Measurements from ENCODE around the gene GTPBP1. TPM values are rescaled to one million over a fixed set of nuclear protein-coding genes. Genes with fewer than 3 reads are reported as not detected.

Gene GTPBP1
- total RNA-seq, 4 donors from 2014 or later, result 27.7 to 124 (median 36.0) TPM

GRCh38 chr22:38706901-38707195 lies 1.1 kb downstream of the GTPBP1 start:
- Histone ChIP-seq H3K4me3 (peak overlapping the region; percentile 75 to 100 (median 90)), H3K27me3 (no peaks in the 10 kb centered on the region), H3K27ac (peak overlapping the region; percentile 92 to 100 (median 97)), H3K4me1 (peaks cover 34 to 35% of the 10 kb centered on the region in 2 donors), H3K9me3 (no peaks in the 10 kb centered on the region), H3K36me3 (peaks cover 0 to 9% of the 10 kb centered on the region in 2 donors)
- intact Hi-C loops (cut with DNase I; ENCODE audit: low total_unique reads) (loop anchor here (1.0 to 10.0 kb wide), 6 partner anchors 27 to 642 kb away; partner anchors contain the start of genes CBX6 and CSNK1E), in situ Hi-C loops (cut with MboI; ENCODE audit: low sequenced_read_pairs in 4 of 4) (no loop called here)
- ATAC-seq (no peak), DNase-seq (no peak)
- TF ChIP-seq POLR2A (IDR thresholded peaks at IDR 0.05), result no peak
- TF ChIP-seq CTCF (IDR thresholded peaks at IDR 0.05 in 4 of 5, conservative IDR thresholded peaks at IDR 0.05 in 1 of 5), result no peak

GRCh38 chr22:38707346-38707745 lies 1.6 kb downstream of the GTPBP1 start:
- H3K27me3 ChIP-seq, result no peaks in the 10 kb centered on the region
- peak; percentile 72 to 78 for TF ChIP-seq POLR2A (IDR thresholded peaks at IDR 0.05)
- TF ChIP-seq CTCF (IDR thresholded peaks at IDR 0.05 in 4 of 5, conservative IDR thresholded peaks at IDR 0.05 in 1 of 5), result no peak
- H3K9me3 ChIP-seq, result no peaks in the 10 kb centered on the region
- H3K4me3 ChIP-seq, result peak overlapping the region; percentile 75 to 100 (median 90)
- DNase-seq (peak in 1 of 2 donors; percentile 25), ATAC-seq (peak; percentile 28 to 38)
- H3K4me1 ChIP-seq, result peaks cover 38 to 40% of the 10 kb centered on the region in 2 donors
- intact Hi-C loops (cut with DNase I; ENCODE audit: low total_unique reads), result loop anchor here (1.0 to 10.0 kb wide), 6 partner anchors 27 to 643 kb away; partner anchors contain the start of genes CBX6 and CSNK1E
- in situ Hi-C loops (cut with MboI; ENCODE audit: low sequenced_read_pairs in 4 of 4), result no loop called here
- H3K36me3 ChIP-seq, result peaks cover 0 to 9% of the 10 kb centered on the region in 2 donors
- H3K27ac ChIP-seq, result peak overlapping the region; percentile 92 to 100 (median 97)

- H3K27ac ChIP-seq, result peak overlapping the region; percentile 92 to 100 (median 97)
- in situ Hi-C loops (cut with MboI; ENCODE audit: low sequenced_read_pairs in 4 of 4), result no loop called here
- H3K4me1 ChIP-seq, result peaks cover 45 to 46% of the 10 kb centered on the region in 2 donors
- ATAC-seq, result no peak
- TF ChIP-seq POLR2A (IDR thresholded peaks at IDR 0.05) (no peak), CTCF (IDR thresholded peaks at IDR 0.05 in 4 of 5, conservative IDR thresholded peaks at IDR 0.05 in 1 of 5) (no peak)
- H3K9me3 ChIP-seq, result no peaks in the 10 kb centered on the region
- peak overlapping the region in 2 of 4 donors; percentile 8 to 34 for H3K4me3 ChIP-seq
- peaks cover 0 to 9% of the 10 kb centered on the region in 2 donors for H3K36me3 ChIP-seq
- intact Hi-C loops (cut with DNase I; ENCODE audit: low total_unique reads), result loop anchor here (1.0 to 10.0 kb wide), 6 partner anchors 26 to 643 kb away; partner anchors contain the start of genes CBX6 and CSNK1E
- no peak for DNase-seq
- no peaks in the 10 kb centered on the region for H3K27me3 ChIP-seq
These were observed 2.2 kb downstream of the GTPBP1 start for GRCh38 chr22:38707984-38708383.

DNA sequence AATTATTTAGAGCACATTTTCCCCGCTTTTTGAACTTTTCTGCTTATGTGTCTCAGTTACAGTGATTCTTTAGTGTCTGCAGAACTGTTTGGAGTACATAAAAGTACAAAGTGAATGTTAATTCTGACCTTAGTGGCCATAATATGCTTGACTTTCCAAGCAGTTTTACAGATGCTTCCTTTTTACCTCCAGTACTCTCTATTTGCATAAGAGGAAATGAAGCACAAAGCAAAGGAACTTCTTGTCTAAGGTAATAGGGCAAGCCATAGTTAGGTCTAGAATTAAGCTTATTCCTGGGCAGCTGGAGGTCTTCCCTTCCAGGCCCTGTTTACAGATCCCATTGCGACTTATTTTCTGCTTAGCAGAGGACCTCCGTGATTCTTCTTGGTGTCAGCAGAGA lies 3.6 kb downstream of the GTPBP1 start:
- ATAC-seq (no peak), DNase-seq (no peak)
- Histone ChIP-seq H3K9me3 (no peaks in the 10 kb centered on the region), H3K36me3 (peaks cover 0 to 9% of the 10 kb centered on the region in 2 donors), H3K4me1 (peaks cover 46% of the 10 kb centered on the region in 2 donors), H3K4me3 (no peak overlapping the region), H3K27me3 (no peaks in the 10 kb centered on the region), H3K27ac (peak overlapping the region in 3 of 4 donors; percentile 28 to 98 (median 96))
- TF ChIP-seq POLR2A (IDR thresholded peaks at IDR 0.05) (no peak), CTCF (IDR thresholded peaks at IDR 0.05 in 4 of 5, conservative IDR thresholded peaks at IDR 0.05 in 1 of 5) (no peak)
- in situ Hi-C loops (cut with MboI; ENCODE audit: low sequenced_read_pairs in 4 of 4) (no loop called here), intact Hi-C loops (cut with DNase I; ENCODE audit: low total_unique reads) (loop anchor here (5.0 to 10.0 kb wide), 4 partner anchors 163 to 645 kb away; partner anchors contain the start of genes CBX6 and CSNK1E)

Data from gastrocnemius medialis (tissue), 4 donors.